ENCODE results near the gene MBD3.

MBD3 gene

GRCh38 chr19:1629256-1629808, 36.7 kb upstream of the MBD3 start:
- no peak for TF ChIP-seq SIN3A (IDR thresholded peaks at IDR 0.05; ENCODE audit: borderline replicate concordance, insufficient read depth, low read length)
- TF ChIP-seq POLR2AphosphoS5 (IDR thresholded peaks at IDR 0.05; ENCODE audit: low read depth, low read length): no peak
- no peak for TF ChIP-seq TAF1 (IDR thresholded peaks at IDR 0.05; ENCODE audit: borderline replicate concordance, insufficient read depth, low read length)
- TF ChIP-seq FOXP2 (optimal IDR thresholded peaks at IDR 0.05; ENCODE audit: borderline replicate concordance, extremely low read depth, extremely low read length, insufficient read depth): no peak
- no peak for TF ChIP-seq REST (IDR thresholded peaks at IDR 0.05; ENCODE audit: insufficient read depth in 1 of 2, low read depth in 2 of 2, low read length in 2 of 2)

GRCh38 chr19:1627194-1627593, 34.5 kb upstream of the MBD3 start:
- TF ChIP-seq TAF1 (IDR thresholded peaks at IDR 0.05; ENCODE audit: borderline replicate concordance, insufficient read depth, low read length): no peak
- no peak for TF ChIP-seq SIN3A (IDR thresholded peaks at IDR 0.05; ENCODE audit: borderline replicate concordance, insufficient read depth, low read length)
- TF ChIP-seq POLR2AphosphoS5 (IDR thresholded peaks at IDR 0.05; ENCODE audit: low read depth, low read length): no peak
- TF ChIP-seq FOXP2 (optimal IDR thresholded peaks at IDR 0.05; ENCODE audit: borderline replicate concordance, extremely low read depth, extremely low read length, insufficient read depth): no peak
- TF ChIP-seq REST (IDR thresholded peaks at IDR 0.05; ENCODE audit: insufficient read depth in 1 of 2, low read depth in 2 of 2, low read length in 2 of 2): no peak

- TF ChIP-seq SIN3A (IDR thresholded peaks at IDR 0.05; ENCODE audit: borderline replicate concordance, insufficient read depth, low read length): no peak
- no peak for TF ChIP-seq TAF1 (IDR thresholded peaks at IDR 0.05; ENCODE audit: borderline replicate concordance, insufficient read depth, low read length)
- no peak for TF ChIP-seq FOXP2 (optimal IDR thresholded peaks at IDR 0.05; ENCODE audit: borderline replicate concordance, extremely low read depth, extremely low read length, insufficient read depth)
- no peak for TF ChIP-seq POLR2AphosphoS5 (IDR thresholded peaks at IDR 0.05; ENCODE audit: low read depth, low read length)
These were observed 33.8 kb upstream of the MBD3 start for GRCh38 chr19:1626417-1627010.

GRCh38 chr19:1624458-1624857, 31.8 kb upstream of the MBD3 start:
- no peak for TF ChIP-seq POLR2AphosphoS5 (IDR thresholded peaks at IDR 0.05; ENCODE audit: low read depth, low read length)

- no peak for TF ChIP-seq SIN3A (IDR thresholded peaks at IDR 0.05; ENCODE audit: borderline replicate concordance, insufficient read depth, low read length)
- no peak for TF ChIP-seq POLR2AphosphoS5 (IDR thresholded peaks at IDR 0.05; ENCODE audit: low read depth, low read length)
- no peak for TF ChIP-seq FOXP2 (optimal IDR thresholded peaks at IDR 0.05; ENCODE audit: borderline replicate concordance, extremely low read depth, extremely low read length, insufficient read depth)
- TF ChIP-seq REST (IDR thresholded peaks at IDR 0.05; ENCODE audit: insufficient read depth in 1 of 2, low read depth in 2 of 2, low read length in 2 of 2): no peak
These were observed 29.9 kb upstream of the MBD3 start for GRCh38 chr19:1622541-1622940.

- TF ChIP-seq FOXP2 (optimal IDR thresholded peaks at IDR 0.05; ENCODE audit: borderline replicate concordance, extremely low read depth, extremely low read length, insufficient read depth) (no peak), REST (IDR thresholded peaks at IDR 0.05; ENCODE audit: insufficient read depth in 1 of 2, low read depth in 2 of 2, low read length in 2 of 2) (no peak), POLR2AphosphoS5 (IDR thresholded peaks at IDR 0.05; ENCODE audit: low read depth, low read length) (no peak), TAF1 (IDR thresholded peaks at IDR 0.05; ENCODE audit: borderline replicate concordance, insufficient read depth, low read length) (no peak), SIN3A (IDR thresholded peaks at IDR 0.05; ENCODE audit: borderline replicate concordance, insufficient read depth, low read length) (no peak)
These were observed 29.3 kb upstream of the MBD3 start for GRCh38 chr19:1622007-1622406.

Data from PFSK-1 (cell line).